ENCODE results near the gene PRDM11.

GRCh38 chr11:45267652-45268299 lies 121.3 kb downstream of the PRDM11 start:
- TF ChIP-seq POLR2A (IDR thresholded peaks at IDR 0.05) (no peak), POLR2AphosphoS5 (IDR thresholded peaks at IDR 0.05; ENCODE audit: insufficient read depth in 1 of 2, low read depth in 1 of 2) (no peak)

Data from vagina (tissue), 2 donors.